Measurements from ENCODE around the gene ANKS1B. TPM values are rescaled to one million over a fixed set of nuclear protein-coding genes. Genes with fewer than 3 reads are reported as not detected.

The ANKS1B gene
- total RNA-seq, 4 donors from 2014 or later = 14.0 to 38.4 (median 28.6) TPM

GRCh38 chr12:98895086-98895651 is 1089.6 kb downstream of the ANKS1B start:
- Histone ChIP-seq H3K36me3 (no peaks in the 10 kb centered on the region), H3K27me3 (peaks cover 0 to 36% of the 10 kb centered on the region in 2 donors), H3K4me1 (peaks cover 0 to 25% (median 3%) of the 10 kb centered on the region in 4 donors), H3K4me3 (peak overlapping the region in 3 of 4 donors; percentile 20 to 47 (median 31)), H3K27ac (no peak overlapping the region), H3K9me3 (no peaks in the 10 kb centered on the region)
- WGBS, 2 donors = 0 to 6% methylated on average over 17 to 36 of the region's 60 CpGs
- no peak for TF ChIP-seq EP300 (IDR thresholded peaks at IDR 0.05)
- no peak for TF ChIP-seq CTCF (IDR thresholded peaks at IDR 0.05)
- no peak for TF ChIP-seq POLR2A (IDR thresholded peaks at IDR 0.05)
- DNase-seq (ENCODE audit: low spot score in 2 of 2) = no peak

- WGBS, 2 donors = 1% methylated on average over 14 to 22 of the region's 96 CpGs
- Histone ChIP-seq H3K4me1 (peaks cover 0 to 25% (median 3%) of the 10 kb centered on the region in 4 donors), H3K4me3 (peak overlapping the region in 3 of 4 donors; percentile 20 to 47 (median 31)), H3K9me3 (no peaks in the 10 kb centered on the region), H3K27me3 (peaks cover 0 to 36% of the 10 kb centered on the region in 2 donors), H3K27ac (no peak overlapping the region), H3K36me3 (no peaks in the 10 kb centered on the region)
- no peak for TF ChIP-seq CTCF (IDR thresholded peaks at IDR 0.05)
- no peak for TF ChIP-seq POLR2A (IDR thresholded peaks at IDR 0.05)
- DNase-seq (ENCODE audit: low spot score in 2 of 2) = no peak
Measured at GRCh38 chr12:98894412-98895085, 1090.2 kb downstream of the ANKS1B start.

- no peak for DNase-seq (ENCODE audit: low spot score in 2 of 2)
- Histone ChIP-seq H3K9me3 (no peaks in the 10 kb centered on the region), H3K4me1 (peaks cover 0 to 25% (median 3%) of the 10 kb centered on the region in 4 donors), H3K4me3 (peak overlapping the region in 1 of 4 donors; percentile 47), H3K27ac (no peak overlapping the region), H3K36me3 (no peaks in the 10 kb centered on the region), H3K27me3 (peaks cover 0 to 36% of the 10 kb centered on the region in 2 donors)
- no peak for TF ChIP-seq CTCF (IDR thresholded peaks at IDR 0.05)
- no peak for TF ChIP-seq POLR2A (IDR thresholded peaks at IDR 0.05)
- TF ChIP-seq EP300 (IDR thresholded peaks at IDR 0.05) = no peak
- 8 to 9% methylated on average over 27 of the region's 27 CpGs for WGBS, 2 donors
Measured at GRCh38 chr12:98893675-98894411, 1090.9 kb downstream of the ANKS1B start.

- no peaks in the 10 kb centered on the region for H3K9me3 ChIP-seq
- H3K4me1 ChIP-seq = peaks cover 0 to 25% (median 3%) of the 10 kb centered on the region in 4 donors
- peaks cover 0 to 36% of the 10 kb centered on the region in 2 donors for H3K27me3 ChIP-seq
- 23 to 24% methylated on average over 11 of the region's 11 CpGs for WGBS, 2 donors
- no peak for TF ChIP-seq EP300 (IDR thresholded peaks at IDR 0.05)
- TF ChIP-seq CTCF (IDR thresholded peaks at IDR 0.05) = no peak
- no peak for TF ChIP-seq POLR2A (IDR thresholded peaks at IDR 0.05)
- no peak overlapping the region for H3K4me3 ChIP-seq
- no peak for DNase-seq (ENCODE audit: low spot score in 2 of 2)
- H3K27ac ChIP-seq = no peak overlapping the region
- H3K36me3 ChIP-seq = no peaks in the 10 kb centered on the region
Measured at GRCh38 chr12:98893126-98893674, 1091.5 kb downstream of the ANKS1B start.
